Smooth muscle cell (in vitro differentiated cells): ENCODE results near the gene HOXA5. TPM values are rescaled to one million over a fixed set of nuclear protein-coding genes. Genes with fewer than 3 reads are reported as not detected.
A peak's percentile ranks its signal among the peaks of the same experiment; 100 is the strongest.

Experiments used
- DNase-seq: peaks from one replicate; lab custom pipeline; 2025; ENCODE audit not compliant: unreplicated experiment; lab: John Stamatoyannopoulos, UW
- H2AFZ ChIP-seq: fragments of 200-600 bp; sonication (generic); 2 replicates; pipeline ENCODE4 v1.6.0; 2016; ENCODE audit warnings: antibody characterized with exemption, low read depth, mild to moderate bottlenecking
- H3F3A ChIP-seq: fragments of 200-600 bp; sonication (generic); 2 replicates; pipeline ENCODE4 v1.6.0; 2017; ENCODE audit warnings: antibody characterized with exemption, low read depth
- H3K27ac ChIP-seq: fragments of 200-600 bp; sonication (generic); 2 replicates; pipeline ENCODE4 v1.5.1; 2016; ENCODE audit warnings: low read depth, mild to moderate bottlenecking
- H3K27me3 ChIP-seq: fragments of 200-600 bp; sonication (generic); 2 replicates; pipeline ENCODE4 v1.6.1; 2016; ENCODE audit warnings: low read depth, mild to moderate bottlenecking
- H3K36me3 ChIP-seq: fragments of 200-600 bp; sonication (generic); 2 replicates; pipeline ENCODE4 v1.5.1; 2016; ENCODE audit warnings: low read depth
- H3K4me1 ChIP-seq: fragments of 200-600 bp; sonication (generic); 2 replicates; pipeline ENCODE4 v1.5.1; 2016; ENCODE audit warnings: low read depth
- H3K4me2 ChIP-seq: fragments of 200-600 bp; sonication (generic); 2 replicates; pipeline ENCODE4 v1.6.0; 2016; ENCODE audit warnings: mild to moderate bottlenecking
- H3K4me3 ChIP-seq: fragments of 200-600 bp; sonication (generic); 2 replicates; pipeline ENCODE4 v1.5.1; 2016; ENCODE audit warnings: mild to moderate bottlenecking
- H3K79me2 ChIP-seq: fragments of 200-600 bp; sonication (generic); 2 replicates; pipeline ENCODE4 v1.6.0; 2016; ENCODE audit warnings: low read depth, mild to moderate bottlenecking
- H3K9ac ChIP-seq: fragments of 200-600 bp; sonication (generic); 2 replicates; pipeline ENCODE4 v1.6.0; 2016; ENCODE audit warnings: low read depth
- H3K9me3 ChIP-seq: fragments of 200-600 bp; sonication (generic); replicated peaks from 2 replicates; pipeline ENCODE4 v1.5.1; 2016; ENCODE audit warnings: low read depth
- H4K20me1 ChIP-seq: fragments of 200-600 bp; sonication (generic); 2 replicates; pipeline ENCODE4 v1.6.0; 2016; ENCODE audit warnings: low read depth
- WGBS: methylation state at CpG from one replicate; pipeline ENCODE4 v1.1.7; 2016; ENCODE audit warnings: low lambda C conversion rate; 5-methylcytosine and 5-hydroxymethylcytosine counted together
- polyA plus RNA-seq: library from polyadenylated mRNA; unstranded; fragments of >200 nt; fragmentation: Nextera tagmentation; extraction: Ambion mirVana; gene quantifications from 2 replicates; pipeline ENCODE4 v1.2.1, GENCODE V29; 2016
- total RNA-seq: library from RNA; depleted of rRNA; stranded (reverse); fragments of >200 nt; gene quantifications from 2 replicates; pipeline ENCODE4 v1.2.3, GENCODE V29; 2014
- TF ChIP-seq, protein P1 (sequence below): fragments of 200-600 bp; sonication (generic); IDR thresholded peaks from 2 replicates; pipeline ENCODE4 v1.5.1; 2017; ENCODE audit warnings: borderline replicate concordance, mild to moderate bottlenecking, antibody characterized with exemption; ENCODE audit not compliant: insufficient read depth, poor library complexity, severe bottlenecking

The HOXA5 gene
- total and polyA plus RNA-seq, 2 experiments from 2014 or later, result 0.98 to 2.1 TPM

DNA sequence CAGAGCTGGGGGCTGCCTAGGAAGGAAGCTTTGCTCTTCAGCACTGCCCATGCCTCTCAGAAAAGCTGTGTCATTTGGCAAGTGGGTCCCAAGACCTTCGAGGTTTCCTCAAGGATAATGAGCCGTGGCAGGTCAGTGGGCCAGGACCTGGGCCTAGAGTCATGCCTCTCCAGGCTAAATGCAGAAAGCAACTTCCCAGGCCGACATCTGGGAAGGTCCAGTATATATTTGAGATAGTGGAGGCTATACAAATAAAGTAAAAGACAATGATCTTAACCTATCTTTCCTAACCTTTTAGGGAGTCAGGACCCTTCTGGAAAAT, 33.0 kb upstream of the HOXA5 start:
- no peaks in the 10 kb centered on the region for H3K4me1 ChIP-seq
- H3K79me2 ChIP-seq, result peaks cover 80% of the 10 kb centered on the region
- H2AFZ ChIP-seq, result no peak overlapping the region
- H3K9me3 ChIP-seq, result no peaks in the 10 kb centered on the region
- no peaks in the 10 kb centered on the region for H3F3A ChIP-seq
- peak overlapping the region; percentile 95 for H3K27ac ChIP-seq
- peaks cover 11% of the 10 kb centered on the region for H3K27me3 ChIP-seq
- WGBS, result 60% methylated on average over 3 of the region's 3 CpGs
- DNase-seq, result no peak
- peak overlapping the region; percentile 89 for H3K4me2 ChIP-seq
- H3K9ac ChIP-seq, result peak overlapping the region; percentile 45
- H3K36me3 ChIP-seq, result no peaks in the 10 kb centered on the region
- TF ChIP-seq, protein P1, sequence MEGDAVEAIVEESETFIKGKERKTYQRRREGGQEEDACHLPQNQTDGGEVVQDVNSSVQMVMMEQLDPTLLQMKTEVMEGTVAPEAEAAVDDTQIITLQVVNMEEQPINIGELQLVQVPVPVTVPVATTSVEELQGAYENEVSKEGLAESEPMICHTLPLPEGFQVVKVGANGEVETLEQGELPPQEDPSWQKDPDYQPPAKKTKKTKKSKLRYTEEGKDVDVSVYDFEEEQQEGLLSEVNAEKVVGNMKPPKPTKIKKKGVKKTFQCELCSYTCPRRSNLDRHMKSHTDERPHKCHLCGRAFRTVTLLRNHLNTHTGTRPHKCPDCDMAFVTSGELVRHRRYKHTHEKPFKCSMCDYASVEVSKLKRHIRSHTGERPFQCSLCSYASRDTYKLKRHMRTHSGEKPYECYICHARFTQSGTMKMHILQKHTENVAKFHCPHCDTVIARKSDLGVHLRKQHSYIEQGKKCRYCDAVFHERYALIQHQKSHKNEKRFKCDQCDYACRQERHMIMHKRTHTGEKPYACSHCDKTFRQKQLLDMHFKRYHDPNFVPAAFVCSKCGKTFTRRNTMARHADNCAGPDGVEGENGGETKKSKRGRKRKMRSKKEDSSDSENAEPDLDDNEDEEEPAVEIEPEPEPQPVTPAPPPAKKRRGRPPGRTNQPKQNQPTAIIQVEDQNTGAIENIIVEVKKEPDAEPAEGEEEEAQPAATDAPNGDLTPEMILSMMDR, result no peak
- peak overlapping the region; percentile 67 for H3K4me3 ChIP-seq
- peaks cover 31% of the 10 kb centered on the region for H4K20me1 ChIP-seq

- H3K4me3 ChIP-seq, result peak overlapping the region; percentile 67
Observed at GRCh38 chr7:27175626-27176523, 32.4 kb upstream of the HOXA5 start.

GRCh38 chr7:27174874-27175625, 31.6 kb upstream of the HOXA5 start:
- WGBS, result 27% methylated on average over 12 of the region's 12 CpGs
- Histone ChIP-seq H3K36me3 (no peaks in the 10 kb centered on the region), H3K27ac (peak overlapping the region; percentile 95), H2AFZ (peak overlapping the region; percentile 62), H3F3A (no peaks in the 10 kb centered on the region), H4K20me1 (peaks cover 40% of the 10 kb centered on the region), H3K4me3 (peak overlapping the region; percentile 67), H3K9ac (peak overlapping the region; percentile 88), H3K79me2 (peaks cover 94% of the 10 kb centered on the region), H3K4me1 (no peaks in the 10 kb centered on the region), H3K27me3 (peaks cover 25% of the 10 kb centered on the region), H3K4me2 (peak overlapping the region; percentile 89), H3K9me3 (no peaks in the 10 kb centered on the region)
- TF ChIP-seq, protein P1, result no peak
- no peak for DNase-seq

More at GRCh38 chr7:27175626-27176523, 32.4 kb upstream of the HOXA5 start:
- TF ChIP-seq, protein P1, result no peak
- peak overlapping the region; percentile 89 for H3K4me2 ChIP-seq
- peak overlapping the region; percentile 45 for H3K9ac ChIP-seq
- H3K9me3 ChIP-seq, result no peaks in the 10 kb centered on the region
- H3F3A ChIP-seq, result no peaks in the 10 kb centered on the region
- no peaks in the 10 kb centered on the region for H3K4me1 ChIP-seq
- H2AFZ ChIP-seq, result no peak overlapping the region
- no peak for DNase-seq
- peak overlapping the region; percentile 95 for H3K27ac ChIP-seq
- H3K36me3 ChIP-seq, result no peaks in the 10 kb centered on the region
- H3K79me2 ChIP-seq, result peaks cover 86% of the 10 kb centered on the region
- peaks cover 17% of the 10 kb centered on the region for H3K27me3 ChIP-seq
- H4K20me1 ChIP-seq, result peaks cover 37% of the 10 kb centered on the region
- 20% methylated on average over 40 of the region's 40 CpGs for WGBS
